NCI-H2081 (cell line): Measurements from ENCODE around the gene HILPDA.
"Not testable (repeated sequence)": the region's sequence is repeated elsewhere in the genome, so short reads cannot be mapped to it uniquely, and the experiment has no call there.

ENCODE experiments used
- DNase-seq, 2 experiments: peaks; one replicate each; lab custom pipeline; 2025; lab: John Stamatoyannopoulos, UW

The HILPDA gene

DNA sequence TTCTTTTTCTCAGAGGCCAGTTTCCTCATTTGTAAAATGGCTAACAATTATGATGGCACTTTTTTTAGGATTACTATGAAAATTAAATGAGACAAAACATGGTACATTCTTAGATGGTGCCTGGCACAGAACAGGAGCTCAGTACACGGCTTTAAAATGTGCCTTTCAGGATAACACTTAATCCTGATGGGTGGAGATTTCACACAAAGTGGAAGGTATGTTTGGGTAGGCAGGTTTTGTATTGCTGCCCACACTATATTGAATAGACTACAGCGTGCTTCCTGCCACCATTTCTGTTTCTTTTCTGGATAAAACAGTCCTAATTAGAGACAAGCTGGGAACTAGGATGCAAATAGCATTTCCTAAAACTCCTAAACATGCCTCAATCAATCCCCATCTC is 23.9 kb upstream of the HILPDA start:
- DNase-seq: no peak

- DNase-seq: no peak
Observed at GRCh38 chr7:128434413-128435326, 21.0 kb upstream of the HILPDA start.

DNA sequence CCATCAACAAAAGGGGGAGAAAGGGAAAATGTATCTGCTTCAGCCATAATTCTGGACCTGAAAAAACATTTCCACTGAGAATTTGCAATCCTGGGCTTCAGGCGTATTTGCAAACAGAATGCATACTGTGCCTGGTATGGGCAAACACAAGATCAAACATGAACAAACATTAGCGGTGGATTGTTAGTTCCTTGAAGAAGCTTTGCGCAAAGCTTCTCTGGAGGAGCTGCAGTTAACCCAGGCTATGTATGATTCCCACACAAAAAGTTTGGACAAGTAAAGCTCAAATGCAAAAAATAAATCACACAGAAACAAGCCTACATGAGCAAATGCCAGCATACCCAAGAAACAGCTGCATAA is 20.4 kb upstream of the HILPDA start:
- DNase-seq: no peak

DNA sequence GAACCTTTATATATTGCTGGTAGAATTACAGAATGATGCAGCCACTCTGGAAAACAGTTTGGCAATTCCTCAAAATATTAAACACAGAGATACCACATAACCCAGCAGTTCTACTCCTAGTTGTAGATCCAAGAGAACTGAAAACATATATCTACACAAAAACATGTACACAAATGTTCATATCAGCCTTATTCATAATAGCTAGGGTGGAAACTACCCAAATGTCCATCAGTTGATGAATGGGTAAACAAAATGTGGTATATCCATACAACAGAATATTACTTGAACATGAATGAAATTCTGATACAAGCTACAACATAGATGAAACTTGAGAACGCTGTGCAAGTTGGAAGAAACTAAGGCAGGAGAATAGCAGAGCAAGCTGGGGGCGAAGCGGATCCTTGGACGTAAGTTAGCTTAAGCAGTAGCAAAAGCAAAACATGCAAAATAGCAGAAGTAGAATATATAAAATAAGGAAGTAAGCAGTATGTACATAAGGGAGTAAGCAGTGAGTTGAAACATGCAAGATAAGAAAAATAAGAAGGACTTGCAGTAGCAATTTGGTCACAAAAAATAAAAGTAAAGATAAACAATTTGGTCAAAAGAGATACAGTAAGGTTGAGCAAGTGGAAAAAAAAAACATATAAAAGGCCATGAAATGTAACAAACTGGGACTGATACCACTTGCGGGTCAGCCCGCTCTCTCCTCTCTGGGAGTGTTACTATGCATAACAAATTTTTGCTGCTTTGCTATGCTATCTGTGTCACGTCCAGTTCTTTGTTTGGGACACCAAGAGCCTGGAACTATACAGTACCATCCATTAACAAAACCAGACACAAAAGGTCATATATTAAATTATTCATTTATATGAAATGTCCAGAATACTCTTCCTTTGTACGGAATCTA is 18.0 kb upstream of the HILPDA start:
- DNase-seq: no peak

- no peak for DNase-seq
Observed at GRCh38 chr7:128442356-128442755, 13.3 kb upstream of the HILPDA start.

- peak; percentile 72 to 93 for DNase-seq
Observed at GRCh38 chr7:128443831-128444600, 11.7 kb upstream of the HILPDA start.

DNA sequence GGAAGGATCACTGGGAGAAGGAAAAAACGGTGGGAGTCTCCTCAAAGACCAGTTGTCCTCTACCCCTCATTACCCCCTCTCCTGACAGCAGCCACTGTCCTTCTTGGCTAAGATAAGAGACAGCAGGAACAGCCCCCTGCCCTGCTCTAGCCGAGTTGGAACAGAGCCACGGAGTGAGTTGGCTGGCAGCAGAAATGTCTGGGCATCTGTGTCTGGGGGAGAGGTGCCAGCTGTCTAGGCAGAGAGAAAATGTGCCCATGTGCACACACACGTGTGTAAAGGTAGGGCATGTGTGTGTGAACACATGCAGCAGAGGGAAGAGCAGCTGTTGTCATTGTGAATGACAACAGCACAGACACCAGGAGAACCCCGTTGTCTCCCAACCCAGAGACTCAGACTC is 9.4 kb upstream of the HILPDA start:
- DNase-seq: peak in 1 of 2 experiments; percentile 35

- no peak for DNase-seq
Observed at GRCh38 chr7:128447941-128448564, 7.6 kb upstream of the HILPDA start.

DNA sequence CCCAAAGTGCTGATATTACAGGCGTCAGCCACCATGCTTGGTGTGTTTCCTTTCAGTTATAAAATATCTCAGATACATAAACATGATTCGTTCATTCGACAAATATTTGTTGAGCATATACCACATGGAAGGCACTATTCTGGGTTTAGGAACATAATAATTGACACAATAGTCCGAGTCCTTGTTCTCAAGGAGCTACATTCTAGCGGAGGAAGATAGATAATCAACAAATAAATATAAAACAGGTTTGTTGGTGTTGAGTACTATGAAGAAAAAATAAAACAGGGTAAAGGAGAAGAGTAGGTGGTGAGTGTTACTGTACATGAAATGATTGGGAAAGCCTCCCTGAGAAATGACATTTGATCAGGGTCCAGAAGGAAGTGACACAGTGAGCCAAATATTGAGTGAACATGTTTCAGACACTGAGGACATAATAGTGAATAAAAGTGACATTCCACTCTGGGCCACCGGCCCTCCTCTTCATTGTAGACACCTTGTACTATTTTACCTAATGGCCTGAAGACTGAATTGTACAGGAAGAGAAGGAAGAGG is 6.9 kb upstream of the HILPDA start:
- DNase-seq: no peak

DNA sequence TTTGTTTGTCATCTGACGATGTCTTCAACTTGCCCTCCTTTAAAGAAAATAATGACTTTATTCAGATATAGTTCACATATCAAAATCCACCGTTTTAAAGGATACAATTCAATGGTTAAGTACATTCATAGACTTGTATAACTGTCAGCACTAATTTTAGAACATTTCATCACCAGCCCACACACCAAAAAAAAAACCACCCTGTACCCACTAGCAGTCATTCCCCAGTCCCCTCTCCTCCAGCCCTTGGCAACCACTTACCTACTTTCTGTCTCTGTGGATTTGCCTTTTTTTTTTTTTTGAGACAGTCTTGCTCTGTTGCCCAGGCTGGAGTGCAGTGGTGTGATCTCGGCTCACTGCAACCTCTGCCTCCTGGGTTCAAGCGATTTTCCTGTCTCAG is 5.3 kb upstream of the HILPDA start:
- no peak for DNase-seq

DNA sequence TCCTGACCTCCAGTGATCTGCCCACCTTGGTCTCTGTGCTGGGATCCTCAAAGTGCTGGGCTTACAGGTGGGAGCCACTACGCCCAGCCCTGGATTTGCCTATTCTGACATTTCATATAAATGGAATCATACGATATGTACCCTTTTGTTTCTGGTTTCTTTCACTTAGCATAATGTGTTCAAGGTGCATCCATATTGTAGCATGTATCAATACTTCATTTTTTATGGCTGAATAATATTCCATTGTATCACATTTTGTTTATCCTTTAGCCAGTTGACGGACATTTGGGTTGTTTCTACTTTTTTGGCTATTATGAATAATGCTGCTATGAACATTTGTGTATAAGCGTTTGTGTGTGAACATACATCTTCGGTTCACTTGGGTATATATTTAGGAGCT is 4.8 kb upstream of the HILPDA start:
- DNase-seq: no peak

GRCh38 chr7:128452552-128452951 is 3.1 kb upstream of the HILPDA start:
- DNase-seq: no peak

DNA sequence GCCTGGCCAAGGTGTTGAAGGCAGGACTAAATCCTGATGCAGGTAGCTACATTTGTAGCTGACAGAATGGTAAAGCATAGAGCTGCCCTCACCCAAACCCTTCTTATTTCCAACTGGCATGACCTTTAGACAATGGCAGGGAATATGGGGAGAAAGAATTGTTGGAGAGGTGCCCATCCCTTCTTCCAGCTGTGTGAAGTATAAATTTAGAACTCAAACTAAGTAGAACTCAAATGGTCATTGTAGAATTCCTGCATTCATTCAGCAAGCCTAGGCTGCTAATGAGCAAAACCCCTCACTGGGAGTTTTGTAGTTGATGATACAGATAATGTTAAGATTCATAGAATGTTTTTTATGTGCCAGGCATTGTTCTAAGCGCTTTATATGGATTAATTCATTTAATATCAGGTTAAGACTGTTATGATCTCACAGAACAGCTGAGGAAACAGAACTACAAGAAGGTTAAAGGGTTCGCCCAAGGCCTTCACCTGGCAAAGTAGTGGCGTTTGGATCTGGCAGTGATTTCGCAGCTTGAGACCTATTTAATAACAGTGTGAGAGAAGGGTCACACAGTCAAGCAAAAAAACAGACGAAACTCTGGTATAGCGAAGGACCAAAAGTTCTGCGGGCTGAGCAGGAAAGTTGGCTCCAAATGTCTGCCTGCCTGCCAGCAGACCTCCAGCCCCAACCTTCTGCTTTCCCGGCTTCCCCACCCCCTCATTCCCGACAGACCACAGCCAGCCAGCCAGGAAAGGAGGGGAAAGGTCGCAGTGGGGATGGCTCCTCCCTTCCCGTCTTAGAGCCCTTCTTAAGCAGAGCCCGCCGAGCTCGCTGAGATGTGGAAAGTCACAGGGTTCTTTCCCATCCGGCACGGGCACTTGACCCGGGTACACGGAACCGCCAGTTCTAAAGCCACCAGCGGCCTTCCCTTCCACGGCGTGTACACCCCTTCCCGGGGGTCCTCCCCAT is 1.6 kb upstream of the HILPDA start:
- DNase-seq: no peak

- no peak for DNase-seq
Observed at GRCh38 chr7:128454808-128455542, 703 bp upstream of the HILPDA start.

- peak in 1 of 2 experiments; percentile 51 for DNase-seq
Observed at GRCh38 chr7:128456255-128456725, 612 bp downstream of the HILPDA start.

- not testable (repeated sequence) for DNase-seq
Observed at GRCh38 chr7:128457385-128457784, 1.7 kb downstream of the HILPDA start.

DNA sequence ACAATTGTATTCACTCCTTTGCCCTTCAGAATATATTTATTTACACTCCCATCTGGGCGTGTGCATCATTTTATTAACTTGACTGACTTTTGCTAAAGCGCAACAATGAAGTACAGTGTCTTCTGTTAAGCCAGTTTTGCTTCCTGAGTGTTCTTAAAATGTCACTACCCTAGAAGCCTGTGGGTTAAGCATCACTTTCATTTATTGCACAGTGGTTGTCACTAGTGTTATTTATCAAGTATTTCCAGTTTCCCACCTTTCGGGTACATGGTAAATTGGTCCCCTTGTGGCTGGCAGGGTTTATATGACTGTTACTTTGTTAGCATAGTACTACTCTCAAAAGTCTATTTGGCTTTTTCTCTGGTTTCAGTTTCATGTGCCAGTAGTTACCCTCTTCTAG is 3.3 kb downstream of the HILPDA start:
- no peak for DNase-seq

DNA sequence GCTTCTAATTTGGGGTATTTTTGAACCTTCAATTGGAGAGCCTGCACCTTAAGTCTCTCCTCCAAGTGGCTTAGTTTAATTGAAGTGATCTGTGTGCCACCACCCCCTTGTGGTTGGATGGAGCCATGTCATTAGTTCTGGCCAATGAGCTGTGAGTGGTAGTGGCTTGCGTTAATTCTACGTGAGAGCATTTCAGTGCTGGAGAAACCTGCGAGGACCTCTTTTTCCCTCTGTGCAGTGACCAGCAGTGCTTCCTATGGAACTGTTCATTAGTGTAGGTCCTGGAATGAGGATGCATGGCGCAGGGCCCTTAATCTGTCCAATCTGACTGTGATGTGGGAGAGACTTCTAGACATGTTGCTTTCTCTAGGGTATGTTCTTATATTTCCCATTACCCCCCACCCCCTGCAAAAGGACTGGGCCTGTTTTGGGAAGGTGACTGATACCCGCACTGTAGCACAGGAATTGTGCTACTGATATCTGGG is 3.8 kb downstream of the HILPDA start:
- DNase-seq: peak; percentile 21 to 76

- DNase-seq: no peak
Observed at GRCh38 chr7:128462460-128462859, 6.8 kb downstream of the HILPDA start.
